Naive B cell (primary cell): ENCODE measurements around the gene SNX24. TPM values are rescaled to one million over a fixed set of nuclear protein-coding genes. Genes with fewer than 3 reads are reported as not detected.
"Not testable (repeated sequence)": the region's sequence is repeated elsewhere in the genome, so short reads cannot be mapped to it uniquely, and the experiment has no call there.

Experiments used
- ATAC-seq, 2 donors: fragments of 150-1000 bp; cut with Tn5 transposase; 2 replicates each; pipeline ENCODE4 v1.10.0; 2021; ENCODE audit warnings: low read depth in 2 of 2, mild to moderate bottlenecking in 2 of 2, moderate library complexity in 2 of 2
- DNase-seq: peaks from one replicate; pipeline ENCODE4 v3.0.0; 2022
- H3K27ac Mint-ChIP-seq, 6 donors: one replicate each; pipeline ENCODE4 v1.8.0; 2020 to 2022; ENCODE audit warnings: mild to moderate bottlenecking in 6 of 6, mixed read lengths in 6 of 6, moderate library complexity in 5 of 6, inconsistent platforms in 2 of 6
- H3K27me3 Mint-ChIP-seq, 3 donors: one replicate each; pipeline ENCODE4 v1.8.0; 2021 to 2022; ENCODE audit warnings: mixed read lengths in 3 of 3, mild to moderate bottlenecking in 1 of 3
- H3K36me3 Mint-ChIP-seq, 2 donors: one replicate each; pipeline ENCODE4 v1.8.0; 2020 to 2022; ENCODE audit warnings: mixed read lengths in 2 of 2, inconsistent platforms in 1 of 2, mild to moderate bottlenecking in 1 of 2
- H3K4me1 Mint-ChIP-seq, 3 donors: one replicate each; pipeline ENCODE4 v1.8.0; 2020 to 2022; ENCODE audit warnings: mixed read lengths in 3 of 3, inconsistent platforms in 1 of 3, mild to moderate bottlenecking in 1 of 3, moderate library complexity in 1 of 3
- H3K4me3 Mint-ChIP-seq, 8 donors: one replicate each; pipeline ENCODE4 v1.8.0; 2020 to 2022; ENCODE audit warnings: mild to moderate bottlenecking in 8 of 8, mixed read lengths in 8 of 8, moderate library complexity in 8 of 8, inconsistent platforms in 2 of 8
- H3K9me3 Mint-ChIP-seq, 7 donors: one replicate each; pipeline ENCODE4 v1.8.0; 2020 to 2022; ENCODE audit warnings: mixed read lengths in 7 of 7, mild to moderate bottlenecking in 5 of 7, inconsistent platforms in 2 of 7, moderate library complexity in 1 of 7
- polyA plus RNA-seq, 6 donors: library from polyadenylated mRNA; unstranded; fragments of 300-500 nt; fragmentation: Illumina TruSeq; gene quantifications; one replicate each; pipeline ENCODE4 v1.2.3, GENCODE V29; 2021; ENCODE audit warnings: low read depth in 6 of 6

Gene SNX24
- polyA plus RNA-seq, 6 donors from 2014 or later = 0.65 to 2.9 (median 2.1) TPM

DNA sequence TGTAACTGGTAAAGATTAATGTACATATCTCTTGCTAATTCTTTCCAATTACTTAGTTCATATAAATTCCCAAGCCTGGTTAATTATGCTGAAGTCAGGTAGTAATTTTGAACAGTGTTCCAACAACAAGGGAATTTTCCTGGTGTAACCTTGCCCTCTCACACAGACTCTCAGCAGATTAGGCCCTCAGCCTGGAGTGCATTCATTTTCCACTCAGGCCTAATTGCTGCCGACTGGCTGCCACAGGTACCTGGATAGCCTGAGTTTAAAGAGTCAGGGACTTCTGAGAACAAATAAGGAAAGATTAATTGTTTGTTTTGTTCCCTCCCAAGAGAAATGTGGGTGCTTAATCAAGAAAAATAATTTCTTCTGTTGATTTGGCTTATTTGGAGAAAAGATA lies 119.7 kb downstream of the SNX24 start:
- no peaks in the 10 kb centered on the region for H3K36me3 Mint-ChIP-seq
- ATAC-seq (no peak), DNase-seq (no peak)
- H3K4me1 Mint-ChIP-seq = no peaks in the 10 kb centered on the region
- H3K4me3 Mint-ChIP-seq = no peak overlapping the region
- no peaks in the 10 kb centered on the region for H3K9me3 Mint-ChIP-seq
- no peak overlapping the region for H3K27ac Mint-ChIP-seq
- H3K27me3 Mint-ChIP-seq = no peaks in the 10 kb centered on the region

DNA sequence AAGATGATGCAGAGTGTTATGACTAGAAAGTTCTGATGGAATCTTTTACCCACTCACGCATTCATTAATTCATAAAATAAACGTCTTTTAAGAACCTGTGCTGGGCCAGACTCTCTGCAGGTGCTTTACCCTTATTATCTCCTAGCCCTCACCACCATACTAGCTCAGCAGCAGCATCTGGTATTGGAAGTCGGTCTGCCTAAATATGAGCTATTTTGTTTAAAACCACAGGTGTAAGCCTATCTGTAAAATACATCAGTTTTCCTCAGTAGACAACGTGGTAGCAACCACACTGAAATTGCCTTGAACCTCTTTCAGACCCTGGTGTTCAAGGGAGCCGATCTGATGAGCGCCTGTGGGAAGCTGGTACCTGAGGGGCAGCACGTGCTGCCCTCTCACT lies 121.7 kb downstream of the SNX24 start:
- no peak for ATAC-seq
- Mint-ChIP-seq H3K27me3 (no peaks in the 10 kb centered on the region), H3K4me3 (no peak overlapping the region), H3K9me3 (no peaks in the 10 kb centered on the region), H3K36me3 (no peaks in the 10 kb centered on the region), H3K4me1 (no peaks in the 10 kb centered on the region), H3K27ac (peak overlapping the region in 1 of 6 donors; percentile 63)
- DNase-seq = no peak

DNA sequence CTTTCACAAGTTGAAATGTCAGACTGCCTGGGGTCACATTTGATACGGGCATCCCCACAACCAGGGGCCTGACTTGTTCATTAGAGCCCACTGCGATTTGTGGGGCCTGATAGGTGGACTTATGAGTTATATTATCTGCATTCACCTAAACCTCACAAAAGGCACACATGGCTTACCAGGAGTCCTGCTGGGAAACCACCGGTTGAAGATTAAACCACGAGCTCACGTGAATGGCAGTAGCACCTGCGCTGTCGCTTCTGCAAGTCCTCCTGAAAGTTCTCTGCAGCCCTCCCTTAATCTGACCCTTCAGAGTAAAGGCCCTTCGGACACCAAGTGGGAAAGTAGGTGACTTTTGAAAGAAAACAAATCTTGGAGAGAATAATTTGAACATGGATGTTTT lies 122.2 kb downstream of the SNX24 start:
- peak; percentile 52 to 70 for ATAC-seq
- Mint-ChIP-seq H3K27me3 (no peaks in the 10 kb centered on the region), H3K27ac (peak overlapping the region in 1 of 6 donors; percentile 63), H3K36me3 (no peaks in the 10 kb centered on the region), H3K4me3 (no peak overlapping the region), H3K4me1 (no peaks in the 10 kb centered on the region), H3K9me3 (no peaks in the 10 kb centered on the region)
- DNase-seq = peak; percentile 3

DNA sequence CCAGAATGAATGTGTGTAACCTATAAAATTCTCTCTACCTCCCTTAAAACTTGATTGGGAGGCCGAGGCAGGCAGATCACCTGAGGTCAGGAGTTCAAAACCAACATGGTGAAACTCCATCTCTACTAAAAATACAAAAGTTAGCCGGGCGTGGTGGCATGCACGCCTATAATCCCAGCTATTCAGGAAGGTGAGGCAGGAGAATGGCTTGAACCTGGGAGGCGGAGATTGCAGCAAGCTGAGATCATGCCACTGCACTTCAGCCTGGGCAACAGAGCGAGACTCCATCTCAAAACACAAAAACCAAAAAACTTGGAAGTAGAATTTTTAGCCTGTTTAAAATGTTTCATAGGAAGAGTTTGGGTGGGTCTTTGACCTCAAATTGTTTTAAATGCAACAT lies 122.6 kb downstream of the SNX24 start:
- not testable (repeated sequence) for H3K9me3 Mint-ChIP-seq, H3K27ac Mint-ChIP-seq, ATAC-seq, DNase-seq, H3K4me1 Mint-ChIP-seq, H3K27me3 Mint-ChIP-seq, H3K36me3 Mint-ChIP-seq
- H3K4me3 Mint-ChIP-seq = peak overlapping the region in 1 of 8 donors; percentile 57

DNA sequence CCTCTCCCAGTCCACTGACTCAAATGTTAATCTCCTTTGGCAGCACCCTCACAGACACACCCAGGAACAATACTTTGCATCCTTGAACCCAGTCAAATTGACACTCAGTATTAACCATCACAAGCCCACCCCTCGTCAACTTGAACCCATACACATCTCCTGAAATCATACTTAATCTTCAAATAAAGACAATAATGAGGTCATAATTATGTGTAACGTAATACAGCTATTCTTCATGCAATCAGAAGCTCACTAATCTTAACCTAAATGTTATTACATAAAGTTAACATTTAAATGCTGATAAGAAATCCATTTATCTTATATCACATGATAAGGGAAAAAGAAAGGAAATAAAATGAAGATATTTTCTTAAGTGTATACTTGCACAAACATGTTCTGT lies 125.9 kb downstream of the SNX24 start:
- H3K4me3 Mint-ChIP-seq = no peak overlapping the region
- DNase-seq (no peak), ATAC-seq (no peak)
- peaks cover 0 to 2% (median 0%) of the 10 kb centered on the region in 7 donors for H3K9me3 Mint-ChIP-seq
- no peak overlapping the region for H3K27ac Mint-ChIP-seq
- no peaks in the 10 kb centered on the region for H3K4me1 Mint-ChIP-seq
- H3K27me3 Mint-ChIP-seq = no peaks in the 10 kb centered on the region
- H3K36me3 Mint-ChIP-seq = no peaks in the 10 kb centered on the region

DNA sequence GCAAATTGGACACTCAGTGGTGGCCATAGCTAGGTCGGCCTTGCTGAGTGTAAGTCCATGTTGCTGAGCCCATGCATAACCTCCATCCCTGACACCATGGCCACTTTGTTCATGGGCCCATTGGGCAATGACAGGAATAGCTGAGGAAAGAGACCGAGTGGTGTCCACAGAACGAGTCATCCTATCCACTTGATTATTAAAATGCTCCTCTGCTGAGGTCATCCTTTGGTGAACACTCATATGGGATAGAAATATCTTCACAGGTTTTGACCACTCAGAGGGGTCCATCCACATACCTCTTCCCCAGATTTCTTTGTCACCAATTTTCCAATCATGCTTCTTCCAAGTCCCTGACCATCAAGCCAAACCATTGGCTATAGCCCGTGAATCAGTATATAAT lies 127.5 kb downstream of the SNX24 start:
- Mint-ChIP-seq H3K4me1 (no peaks in the 10 kb centered on the region), H3K27ac (no peak overlapping the region), H3K36me3 (no peaks in the 10 kb centered on the region), H3K9me3 (peaks cover 0 to 2% (median 0%) of the 10 kb centered on the region in 7 donors), H3K27me3 (no peaks in the 10 kb centered on the region), H3K4me3 (peak overlapping the region in 1 of 8 donors; percentile 10)
- no peak for DNase-seq
- no peak for ATAC-seq

DNA sequence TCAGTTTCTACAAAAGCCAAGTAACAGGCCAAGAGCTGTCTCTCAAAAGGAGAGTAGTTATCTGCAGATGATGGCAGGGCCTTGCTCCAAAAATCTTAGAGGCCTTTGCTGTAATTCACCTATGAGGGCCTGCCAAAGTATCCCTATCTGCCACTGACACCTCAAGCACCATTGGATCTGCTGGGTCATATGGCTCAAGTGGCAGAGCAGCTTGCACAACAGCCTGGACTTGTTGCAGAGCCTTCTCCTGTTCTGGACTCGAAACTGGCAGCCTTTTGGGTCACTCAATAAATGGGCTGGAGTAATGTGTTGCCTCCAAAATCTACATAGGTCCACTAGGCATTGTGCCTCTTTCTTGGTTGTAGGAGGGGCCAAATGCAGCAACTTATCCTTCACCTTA lies 128.3 kb downstream of the SNX24 start:
- not testable (repeated sequence) for H3K4me1 Mint-ChIP-seq, H3K4me3 Mint-ChIP-seq

DNA sequence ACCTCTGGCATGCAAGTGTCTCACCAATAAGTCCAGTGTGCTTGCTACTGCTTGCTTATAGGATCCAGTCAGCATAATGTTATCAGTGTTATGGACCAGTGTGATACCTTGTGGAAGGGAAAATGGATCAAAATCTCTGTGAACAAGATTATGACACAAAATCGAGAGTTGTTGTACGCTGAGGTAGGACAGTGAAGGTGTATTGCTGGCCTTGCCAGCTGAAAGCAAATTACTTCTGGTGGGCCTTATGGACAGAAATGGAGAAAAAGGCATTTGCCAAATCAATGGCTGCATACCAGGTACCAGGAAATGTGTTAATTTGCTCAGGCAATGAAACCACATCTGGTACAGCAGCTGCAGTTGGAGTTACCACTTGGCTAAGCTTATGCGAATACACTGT lies 128.8 kb downstream of the SNX24 start:
- not testable (repeated sequence) for ATAC-seq, DNase-seq, H3K4me3 Mint-ChIP-seq, H3K9me3 Mint-ChIP-seq, H3K27me3 Mint-ChIP-seq, H3K4me1 Mint-ChIP-seq, H3K27ac Mint-ChIP-seq, H3K36me3 Mint-ChIP-seq

More for the DNA sequence above, 128.3 kb downstream of the SNX24 start:
- not testable (repeated sequence) for ATAC-seq, DNase-seq, H3K36me3 Mint-ChIP-seq, H3K27me3 Mint-ChIP-seq, H3K9me3 Mint-ChIP-seq, H3K27ac Mint-ChIP-seq

DNA sequence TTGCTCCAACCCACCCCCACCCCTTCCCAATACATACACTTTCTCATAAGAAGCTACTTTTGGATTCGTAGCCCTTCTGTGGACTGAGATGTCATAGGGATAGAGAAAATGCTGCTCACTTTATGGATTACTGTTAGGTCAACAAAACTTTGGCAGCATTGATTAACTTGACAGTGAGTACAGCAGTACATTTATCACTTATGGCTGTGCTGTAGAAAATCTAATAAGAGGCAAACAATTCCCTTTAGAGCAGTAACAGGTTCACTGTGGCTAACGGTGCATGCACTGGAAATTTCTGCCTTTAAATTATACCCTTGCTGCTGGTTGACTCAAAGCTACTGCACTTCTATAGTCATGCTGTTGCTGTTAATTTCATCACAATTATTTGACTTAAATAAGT lies 131.9 kb downstream of the SNX24 start:
- no peak overlapping the region for H3K27ac Mint-ChIP-seq
- DNase-seq (no peak), ATAC-seq (no peak)
- H3K36me3 Mint-ChIP-seq = no peaks in the 10 kb centered on the region
- peaks cover 0 to 3% (median 0%) of the 10 kb centered on the region in 3 donors for H3K27me3 Mint-ChIP-seq
- H3K9me3 Mint-ChIP-seq = peaks cover 0 to 2% (median 0%) of the 10 kb centered on the region in 7 donors
- no peak overlapping the region for H3K4me3 Mint-ChIP-seq
- H3K4me1 Mint-ChIP-seq = no peaks in the 10 kb centered on the region

DNA sequence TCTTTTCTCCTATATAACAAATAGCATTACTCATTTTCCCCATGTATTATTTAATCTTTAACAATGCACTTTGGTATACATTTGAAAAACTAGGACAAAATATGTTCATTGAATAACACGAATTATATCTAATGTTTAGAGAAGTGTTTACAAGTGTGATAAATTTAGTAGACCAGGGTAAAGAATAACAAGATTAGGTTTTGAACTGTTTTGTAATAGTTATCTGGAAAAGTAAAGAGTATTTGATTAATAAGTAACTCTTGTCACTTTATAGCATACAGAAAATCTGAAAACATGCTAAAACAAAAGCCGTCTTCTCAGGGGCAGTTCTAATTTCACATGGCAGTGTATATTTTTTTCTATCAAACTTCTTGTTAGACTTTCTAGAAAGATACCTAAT lies 132.7 kb downstream of the SNX24 start:
- H3K27ac Mint-ChIP-seq = no peak overlapping the region
- ATAC-seq (no peak), DNase-seq (no peak)
- H3K9me3 Mint-ChIP-seq = peaks cover 0 to 1% (median 0%) of the 10 kb centered on the region in 7 donors
- H3K27me3 Mint-ChIP-seq = peaks cover 0 to 3% (median 0%) of the 10 kb centered on the region in 3 donors
- H3K4me1 Mint-ChIP-seq = no peaks in the 10 kb centered on the region
- H3K36me3 Mint-ChIP-seq = no peaks in the 10 kb centered on the region
- no peak overlapping the region for H3K4me3 Mint-ChIP-seq

DNA sequence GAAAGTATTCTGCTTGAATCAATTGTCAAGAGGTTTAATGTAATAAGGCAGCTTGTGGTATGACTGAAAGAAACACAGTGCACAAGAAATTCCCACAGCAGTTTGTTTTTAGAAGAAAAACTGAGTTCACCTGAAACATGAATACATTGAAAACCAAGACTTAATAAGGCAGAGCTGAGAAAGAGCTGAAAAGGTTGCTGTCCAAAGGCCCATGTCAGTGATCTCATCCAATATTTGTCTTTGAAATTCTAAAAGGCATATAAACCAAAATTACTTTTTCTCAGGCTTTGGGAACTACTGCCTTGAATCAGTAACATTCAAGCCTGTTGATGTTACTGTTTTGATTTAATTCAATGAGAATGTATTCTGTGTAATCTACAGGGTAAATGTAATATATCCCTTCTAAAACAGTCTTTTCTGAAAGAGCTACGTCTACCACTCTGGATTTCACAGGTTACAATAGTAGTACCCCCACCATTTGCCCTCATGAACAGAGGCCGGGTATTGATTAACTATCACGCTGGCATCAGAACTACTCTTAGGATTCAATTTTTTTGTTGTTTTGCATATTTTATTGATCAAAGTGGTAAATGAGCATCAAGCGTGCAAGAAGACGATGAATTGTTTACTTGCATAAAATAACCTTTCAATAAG lies 133.4 kb downstream of the SNX24 start:
- no peak overlapping the region for H3K4me3 Mint-ChIP-seq
- ATAC-seq (no peak), DNase-seq (no peak)
- no peaks in the 10 kb centered on the region for H3K4me1 Mint-ChIP-seq
- no peak overlapping the region for H3K27ac Mint-ChIP-seq
- H3K36me3 Mint-ChIP-seq = no peaks in the 10 kb centered on the region
- no peaks in the 10 kb centered on the region for H3K9me3 Mint-ChIP-seq
- peaks cover 0 to 3% (median 0%) of the 10 kb centered on the region in 3 donors for H3K27me3 Mint-ChIP-seq

DNA sequence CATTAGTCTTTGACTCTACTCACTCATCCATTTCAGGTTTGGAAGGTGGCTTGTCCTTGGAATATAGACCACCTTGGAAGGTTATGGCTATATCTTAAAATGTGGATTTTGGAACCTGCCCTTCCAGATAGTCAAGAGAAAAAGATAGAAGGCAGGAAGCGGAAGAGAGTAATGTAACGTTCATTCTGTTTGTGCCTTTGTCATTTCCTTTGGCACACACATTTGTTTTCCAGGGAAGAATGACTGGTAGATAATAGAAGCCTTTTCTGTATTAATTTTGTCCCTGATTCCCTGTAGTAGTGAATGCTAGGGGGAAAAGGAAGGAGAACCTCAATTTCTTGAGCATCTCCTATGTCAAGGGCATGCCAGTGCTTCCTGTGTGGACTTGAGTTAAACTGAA lies 136.4 kb downstream of the SNX24 start:
- H3K4me1 Mint-ChIP-seq = peaks cover 10 to 12% (median 11%) of the 10 kb centered on the region in 3 donors
- no peak for ATAC-seq
- no peaks in the 10 kb centered on the region for H3K36me3 Mint-ChIP-seq
- H3K27me3 Mint-ChIP-seq = peaks cover 0 to 5% (median 0%) of the 10 kb centered on the region in 3 donors
- H3K27ac Mint-ChIP-seq = peak overlapping the region in 1 of 6 donors; percentile 39
- DNase-seq = no peak
- H3K4me3 Mint-ChIP-seq = no peak overlapping the region
- no peaks in the 10 kb centered on the region for H3K9me3 Mint-ChIP-seq

DNA sequence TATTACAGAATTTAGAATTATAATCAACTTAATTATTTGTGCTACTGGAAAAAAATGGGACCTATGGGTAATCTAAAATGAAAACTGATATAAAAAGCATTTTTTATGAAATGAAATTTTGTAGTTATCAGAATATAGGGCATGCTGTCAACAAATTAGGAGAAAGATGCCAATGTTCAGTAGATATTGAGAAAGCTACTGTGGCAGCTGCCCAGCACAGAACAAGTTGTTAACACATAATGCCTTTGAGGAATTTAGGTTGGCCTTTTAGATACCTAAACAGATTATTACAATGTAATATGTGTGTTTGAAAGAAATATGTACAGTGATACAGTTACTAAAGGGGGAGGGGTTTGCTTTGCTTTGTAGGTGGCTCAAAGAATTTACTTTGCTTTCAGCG lies 137.0 kb downstream of the SNX24 start:
- no peak overlapping the region for H3K4me3 Mint-ChIP-seq
- no peaks in the 10 kb centered on the region for H3K9me3 Mint-ChIP-seq
- peaks cover 0 to 6% (median 0%) of the 10 kb centered on the region in 3 donors for H3K27me3 Mint-ChIP-seq
- peaks cover 12 to 14% (median 13%) of the 10 kb centered on the region in 3 donors for H3K4me1 Mint-ChIP-seq
- no peak for ATAC-seq
- DNase-seq = no peak
- no peaks in the 10 kb centered on the region for H3K36me3 Mint-ChIP-seq
- H3K27ac Mint-ChIP-seq = no peak overlapping the region

DNA sequence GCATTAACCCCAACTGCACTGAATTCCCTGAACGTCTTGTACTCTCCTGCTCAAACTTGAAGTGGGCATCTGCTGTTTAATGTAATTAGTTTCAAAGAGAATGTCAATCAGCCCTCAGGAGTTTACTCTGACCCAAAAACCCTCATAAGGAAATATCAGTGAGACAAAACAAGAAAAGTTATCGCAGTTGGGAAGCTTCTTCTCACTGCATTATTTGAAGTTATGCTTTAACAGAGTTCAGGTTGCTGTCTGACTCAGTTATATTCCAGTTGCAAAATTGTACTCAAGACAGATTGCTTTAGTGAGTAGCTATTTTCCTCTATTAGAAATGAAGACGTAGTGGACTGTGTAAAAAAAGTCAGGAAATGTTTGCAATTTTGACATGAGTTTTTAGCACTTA lies 139.0 kb downstream of the SNX24 start:
- ATAC-seq (no peak), DNase-seq (no peak)
- H3K27me3 Mint-ChIP-seq = peaks cover 0 to 3% (median 0%) of the 10 kb centered on the region in 3 donors
- H3K4me1 Mint-ChIP-seq = peaks cover 12 to 14% (median 13%) of the 10 kb centered on the region in 3 donors
- H3K36me3 Mint-ChIP-seq = no peaks in the 10 kb centered on the region
- H3K4me3 Mint-ChIP-seq = no peak overlapping the region
- H3K27ac Mint-ChIP-seq = no peak overlapping the region
- H3K9me3 Mint-ChIP-seq = no peaks in the 10 kb centered on the region
